Osteoblast (primary cell): ENCODE results near the gene TRPV3. TPM values are rescaled to one million over a fixed set of nuclear protein-coding genes. Genes with fewer than 3 reads are reported as not detected.
"Not testable (repeated sequence)": the region's sequence is repeated elsewhere in the genome, so short reads cannot be mapped to it uniquely, and the experiment has no call there.

Source experiments
- DNase-seq: peaks from one replicate; pipeline ENCODE4 v3.0.0; 2011; ENCODE audit warnings: low spot score, mixed read lengths; ENCODE audit not compliant: insufficient read length; ENCODE audit errors: missing footprints
- H2AFZ ChIP-seq: 2 replicates; pipeline ENCODE4 v1.6.0; 2011; ENCODE audit warnings: mild to moderate bottlenecking, low read length
- H3K27ac ChIP-seq: 2 replicates; pipeline ENCODE4 v1.5.1; 2011; ENCODE audit warnings: mild to moderate bottlenecking, low read depth, low read length, moderate library complexity
- H3K27me3 ChIP-seq: 2 replicates; pipeline ENCODE4 v1.6.0; 2012; ENCODE audit warnings: mild to moderate bottlenecking, control low read depth, inconsistent platforms, low read length, moderate library complexity; ENCODE audit not compliant: insufficient read depth
- H3K36me3 ChIP-seq: 2 replicates; pipeline ENCODE4 v1.5.1; 2011; ENCODE audit warnings: mild to moderate bottlenecking, low read length, control low read depth, moderate library complexity; ENCODE audit not compliant: insufficient read depth
- H3K4me1 ChIP-seq: 2 replicates; pipeline ENCODE4 v1.5.1; 2011; ENCODE audit warnings: mild to moderate bottlenecking, low read length, control low read depth, moderate library complexity; ENCODE audit not compliant: insufficient read depth
- H3K4me2 ChIP-seq: 2 replicates; pipeline ENCODE4 v1.6.0; 2011; ENCODE audit warnings: mild to moderate bottlenecking, low read length; ENCODE audit not compliant: insufficient read depth
- H3K4me3 ChIP-seq: fragments of 200-600 bp; sonication (generic); 3 replicates; pipeline ENCODE4 v1.5.1; 2012; ENCODE audit warnings: mild to moderate bottlenecking, low read length, inconsistent platforms; ENCODE audit not compliant: insufficient read depth
- H3K79me2 ChIP-seq: 2 replicates; pipeline ENCODE4 v1.6.0; 2012; ENCODE audit warnings: mild to moderate bottlenecking, low read length, control low read depth, inconsistent platforms; ENCODE audit not compliant: insufficient read depth
- H3K9me3 ChIP-seq: 2 replicates; pipeline ENCODE4 v1.5.1; 2011; ENCODE audit warnings: low read depth, low read length, control low read depth
- H4K20me1 ChIP-seq: 2 replicates; pipeline ENCODE4 v1.6.0; 2012; ENCODE audit warnings: mild to moderate bottlenecking, low read length, control low read depth; ENCODE audit not compliant: insufficient read depth
- total RNA-seq: library from RNA; depleted of rRNA; stranded (reverse); fragments of >200 nt; gene quantifications from 2 replicates; pipeline ENCODE4 v1.2.3, GENCODE V29; 2012
- TF ChIP-seq, protein P1 (sequence below): IDR thresholded peaks from 2 replicates; pipeline ENCODE4 v1.5.1; 2011; ENCODE audit warnings: mild to moderate bottlenecking, low read depth, low read length, moderate library complexity; ENCODE audit errors: extremely low read depth

TRPV3 gene
- total RNA-seq, 1 donor = 0.36 TPM

DNA sequence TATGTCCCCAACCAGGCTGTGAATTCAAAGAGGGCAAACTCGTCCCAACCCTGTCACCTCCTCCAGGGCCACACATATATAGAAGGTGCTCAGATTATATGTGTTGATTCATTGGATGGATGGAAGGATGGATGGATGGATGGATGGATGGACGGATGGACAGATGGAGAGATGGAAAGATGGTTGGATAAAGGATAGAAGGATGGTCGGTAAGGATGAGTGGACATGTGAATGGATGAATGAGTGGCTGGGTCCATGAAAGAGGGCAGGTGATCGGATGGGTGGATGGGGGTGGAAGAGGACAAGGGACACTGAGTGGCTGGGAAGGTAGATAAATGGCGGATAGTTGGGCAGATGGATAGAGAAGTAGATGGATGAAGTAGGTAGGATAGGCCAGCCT lies 30.1 kb downstream of the TRPV3 start:
- Histone ChIP-seq H3K4me2 (no peak overlapping the region), H3K9me3 (no peaks in the 10 kb centered on the region), H3K79me2 (no peaks in the 10 kb centered on the region), H3K27ac (no peak overlapping the region), H3K4me1 (no peaks in the 10 kb centered on the region), H2AFZ (no peak overlapping the region), H3K27me3 (no peaks in the 10 kb centered on the region), H3K4me3 (no peak overlapping the region), H3K36me3 (no peaks in the 10 kb centered on the region), H4K20me1 (no peaks in the 10 kb centered on the region)
- DNase-seq = no peak
- TF ChIP-seq, protein P1, sequence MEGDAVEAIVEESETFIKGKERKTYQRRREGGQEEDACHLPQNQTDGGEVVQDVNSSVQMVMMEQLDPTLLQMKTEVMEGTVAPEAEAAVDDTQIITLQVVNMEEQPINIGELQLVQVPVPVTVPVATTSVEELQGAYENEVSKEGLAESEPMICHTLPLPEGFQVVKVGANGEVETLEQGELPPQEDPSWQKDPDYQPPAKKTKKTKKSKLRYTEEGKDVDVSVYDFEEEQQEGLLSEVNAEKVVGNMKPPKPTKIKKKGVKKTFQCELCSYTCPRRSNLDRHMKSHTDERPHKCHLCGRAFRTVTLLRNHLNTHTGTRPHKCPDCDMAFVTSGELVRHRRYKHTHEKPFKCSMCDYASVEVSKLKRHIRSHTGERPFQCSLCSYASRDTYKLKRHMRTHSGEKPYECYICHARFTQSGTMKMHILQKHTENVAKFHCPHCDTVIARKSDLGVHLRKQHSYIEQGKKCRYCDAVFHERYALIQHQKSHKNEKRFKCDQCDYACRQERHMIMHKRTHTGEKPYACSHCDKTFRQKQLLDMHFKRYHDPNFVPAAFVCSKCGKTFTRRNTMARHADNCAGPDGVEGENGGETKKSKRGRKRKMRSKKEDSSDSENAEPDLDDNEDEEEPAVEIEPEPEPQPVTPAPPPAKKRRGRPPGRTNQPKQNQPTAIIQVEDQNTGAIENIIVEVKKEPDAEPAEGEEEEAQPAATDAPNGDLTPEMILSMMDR = no peak

DNA sequence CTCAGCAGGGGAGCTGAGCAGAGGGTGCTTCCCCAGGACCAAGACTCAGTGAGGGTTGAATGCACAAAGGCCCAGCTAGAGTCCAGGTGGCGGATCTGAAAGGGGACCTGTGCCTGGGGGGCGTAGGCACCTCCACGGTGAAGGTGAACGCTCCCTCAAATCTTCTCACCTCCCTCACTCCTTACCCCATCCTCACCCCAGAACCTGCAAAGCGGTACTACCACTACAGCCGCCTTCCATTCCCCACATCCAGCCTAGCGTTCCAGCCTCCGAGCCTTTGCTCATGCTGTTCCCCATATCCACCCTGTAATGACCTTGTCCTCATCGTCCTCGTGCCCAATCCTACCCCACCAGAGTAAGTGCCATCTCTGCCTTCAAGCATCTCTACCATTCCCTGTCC lies 30.6 kb downstream of the TRPV3 start:
- Histone ChIP-seq H3K27me3 (no peaks in the 10 kb centered on the region), H3K79me2 (no peaks in the 10 kb centered on the region), H3K4me3 (no peak overlapping the region), H3K4me2 (no peak overlapping the region), H4K20me1 (no peaks in the 10 kb centered on the region), H2AFZ (no peak overlapping the region), H3K27ac (no peak overlapping the region), H3K4me1 (no peaks in the 10 kb centered on the region), H3K36me3 (no peaks in the 10 kb centered on the region), H3K9me3 (no peaks in the 10 kb centered on the region)
- TF ChIP-seq, protein P1 = no peak
- DNase-seq = no peak

DNA sequence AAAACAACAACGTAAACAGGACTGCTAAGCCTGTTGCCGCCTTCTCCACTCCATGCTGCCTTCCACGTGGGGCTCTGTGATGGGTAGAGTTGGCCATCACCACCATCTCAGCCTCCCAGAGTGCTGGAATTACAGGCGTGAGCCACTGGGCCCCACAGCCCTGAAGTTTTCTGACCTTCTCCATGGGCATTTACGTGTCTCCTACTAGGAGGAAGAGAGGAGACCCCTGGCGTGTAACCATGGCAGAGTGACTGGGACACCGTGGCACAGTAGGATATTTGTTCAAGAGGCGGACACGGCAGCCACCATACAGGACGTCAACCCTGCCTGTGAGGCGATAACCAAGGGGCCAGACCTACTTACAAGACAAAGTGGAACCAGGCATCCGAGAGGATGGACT lies 31.1 kb downstream of the TRPV3 start:
- Histone ChIP-seq H3K27me3 (no peaks in the 10 kb centered on the region), H3K36me3 (no peaks in the 10 kb centered on the region), H3K4me3 (no peak overlapping the region), H3K4me2 (no peak overlapping the region), H4K20me1 (no peaks in the 10 kb centered on the region), H3K27ac (no peak overlapping the region), H3K4me1 (no peaks in the 10 kb centered on the region), H3K9me3 (no peaks in the 10 kb centered on the region), H2AFZ (no peak overlapping the region), H3K79me2 (no peaks in the 10 kb centered on the region)
- no peak for DNase-seq
- TF ChIP-seq, protein P1 = no peak

DNA sequence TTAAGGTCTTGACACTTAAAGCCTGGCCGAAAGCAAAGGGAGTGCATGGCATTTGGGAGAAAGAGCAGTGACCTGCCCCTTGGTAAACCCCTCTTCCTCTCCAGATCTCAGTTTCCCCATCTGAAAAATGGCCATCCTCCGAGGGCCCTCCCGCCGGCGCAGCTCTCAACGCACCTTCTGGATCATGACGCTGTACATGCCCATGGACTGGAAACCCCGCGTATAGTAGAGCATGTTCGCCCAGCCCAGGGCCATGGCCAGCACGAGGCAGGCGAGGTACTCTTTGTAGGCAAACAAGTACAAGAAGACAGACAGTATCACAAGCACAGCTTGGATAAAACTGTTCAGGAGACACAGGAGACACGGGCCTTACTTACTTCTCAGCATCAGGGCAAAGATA lies 33.6 kb downstream of the TRPV3 start:
- Histone ChIP-seq H3K9me3 (no peaks in the 10 kb centered on the region), H4K20me1 (no peaks in the 10 kb centered on the region), H3K27ac (no peak overlapping the region)

DNA sequence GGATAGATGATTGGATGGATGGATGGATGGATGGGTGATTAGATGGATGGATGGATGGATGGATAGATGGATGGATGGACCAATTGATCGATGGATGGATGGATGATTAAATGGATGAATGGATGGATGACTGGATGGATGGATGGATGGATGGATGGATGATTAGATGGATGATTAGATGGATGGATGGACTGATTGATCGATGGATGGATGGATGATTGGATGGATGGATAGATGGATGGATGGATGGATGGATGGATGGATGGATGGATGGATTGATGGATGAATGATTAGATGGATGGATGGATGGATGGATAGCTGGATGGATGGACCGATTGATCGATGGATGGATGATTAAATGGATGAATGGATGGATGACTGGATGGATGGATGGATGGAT lies 38.1 kb downstream of the TRPV3 start:
- H3K79me2 ChIP-seq, H3K9me3 ChIP-seq, H3K4me2 ChIP-seq, H3K4me3 ChIP-seq, H3K36me3 ChIP-seq, H3K4me1 ChIP-seq, H4K20me1 ChIP-seq, H2AFZ ChIP-seq, DNase-seq, H3K27ac ChIP-seq, H3K27me3 ChIP-seq: not testable (repeated sequence)

More for the DNA sequence above, 33.6 kb downstream of the TRPV3 start:
- Histone ChIP-seq H3K79me2 (no peaks in the 10 kb centered on the region), H2AFZ (no peak overlapping the region), H3K4me3 (no peak overlapping the region), H3K4me2 (no peak overlapping the region), H3K4me1 (no peaks in the 10 kb centered on the region), H3K36me3 (no peaks in the 10 kb centered on the region), H3K27me3 (no peaks in the 10 kb centered on the region)
- DNase-seq = peak; percentile 68
- TF ChIP-seq, protein P1 = no peak
